Measurements from ENCODE around the gene PRPF8. TPM values are rescaled to one million over a fixed set of nuclear protein-coding genes. Genes with fewer than 3 reads are reported as not detected.

The PRPF8 gene
- total and polyA plus RNA-seq, 10 of the 15 experiments (the other 5 are each of a cell fraction or from before 2014, with no cell fraction given), result 77.2 to 337 (median 162) TPM

DNA sequence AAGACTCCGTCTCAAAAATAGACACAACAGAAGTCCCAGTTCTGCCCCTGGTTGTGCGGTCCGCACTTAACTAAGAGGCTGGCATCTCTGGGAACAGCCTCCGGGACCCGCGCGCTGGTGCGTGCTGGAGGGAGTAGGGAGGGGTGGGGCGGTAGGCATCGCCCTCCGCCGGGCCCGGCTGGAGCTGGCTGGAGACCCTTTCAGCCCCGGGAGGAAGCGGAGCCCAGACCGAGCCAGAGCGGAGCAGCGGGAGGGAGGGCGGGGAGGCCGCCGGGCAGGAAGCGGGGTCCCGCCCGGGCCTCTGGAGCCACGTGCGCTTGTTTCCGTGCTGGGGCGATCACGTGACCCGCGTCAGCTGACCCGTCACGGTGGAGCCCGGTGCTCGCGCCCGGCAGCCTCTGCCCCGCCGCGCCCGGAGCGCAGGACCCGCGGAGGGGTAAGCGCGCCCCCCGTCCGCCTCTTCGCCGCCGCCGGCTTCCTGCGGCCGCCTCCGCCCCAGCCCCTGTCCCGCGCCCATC lies 39.7 kb upstream of the PRPF8 start, which contains the start of gene WDR81 (continued):
- TF ChIP-seq, protein P1, sequence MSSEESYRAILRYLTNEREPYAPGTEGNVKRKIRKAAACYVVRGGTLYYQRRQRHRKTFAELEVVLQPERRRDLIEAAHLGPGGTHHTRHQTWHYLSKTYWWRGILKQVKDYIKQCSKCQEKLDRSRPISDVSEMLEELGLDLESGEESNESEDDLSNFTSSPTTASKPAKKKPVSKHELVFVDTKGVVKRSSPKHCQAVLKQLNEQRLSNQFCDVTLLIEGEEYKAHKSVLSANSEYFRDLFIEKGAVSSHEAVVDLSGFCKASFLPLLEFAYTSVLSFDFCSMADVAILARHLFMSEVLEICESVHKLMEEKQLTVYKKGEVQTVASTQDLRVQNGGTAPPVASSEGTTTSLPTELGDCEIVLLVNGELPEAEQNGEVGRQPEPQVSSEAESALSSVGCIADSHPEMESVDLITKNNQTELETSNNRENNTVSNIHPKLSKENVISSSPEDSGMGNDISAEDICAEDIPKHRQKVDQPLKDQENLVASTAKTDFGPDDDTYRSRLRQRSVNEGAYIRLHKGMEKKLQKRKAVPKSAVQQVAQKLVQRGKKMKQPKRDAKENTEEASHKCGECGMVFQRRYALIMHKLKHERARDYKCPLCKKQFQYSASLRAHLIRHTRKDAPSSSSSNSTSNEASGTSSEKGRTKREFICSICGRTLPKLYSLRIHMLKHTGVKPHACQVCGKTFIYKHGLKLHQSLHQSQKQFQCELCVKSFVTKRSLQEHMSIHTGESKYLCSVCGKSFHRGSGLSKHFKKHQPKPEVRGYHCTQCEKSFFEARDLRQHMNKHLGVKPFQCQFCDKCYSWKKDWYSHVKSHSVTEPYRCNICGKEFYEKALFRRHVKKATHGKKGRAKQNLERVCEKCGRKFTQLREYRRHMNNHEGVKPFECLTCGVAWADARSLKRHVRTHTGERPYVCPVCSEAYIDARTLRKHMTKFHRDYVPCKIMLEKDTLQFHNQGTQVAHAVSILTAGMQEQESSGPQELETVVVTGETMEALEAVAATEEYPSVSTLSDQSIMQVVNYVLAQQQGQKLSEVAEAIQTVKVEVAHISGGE (CRISPR knock-in tag; IDR thresholded peaks at IDR 0.05), result peak; percentile 65
- TF ChIP-seq CBX3 (IDR thresholded peaks at IDR 0.05; ENCODE audit: borderline replicate concordance, low read depth), result no peak
- TF ChIP-seq NFYA (IDR thresholded peaks at IDR 0.05; ENCODE audit: borderline replicate concordance, low read depth, low read length), result no peak
- TF ChIP-seq, protein P2, sequence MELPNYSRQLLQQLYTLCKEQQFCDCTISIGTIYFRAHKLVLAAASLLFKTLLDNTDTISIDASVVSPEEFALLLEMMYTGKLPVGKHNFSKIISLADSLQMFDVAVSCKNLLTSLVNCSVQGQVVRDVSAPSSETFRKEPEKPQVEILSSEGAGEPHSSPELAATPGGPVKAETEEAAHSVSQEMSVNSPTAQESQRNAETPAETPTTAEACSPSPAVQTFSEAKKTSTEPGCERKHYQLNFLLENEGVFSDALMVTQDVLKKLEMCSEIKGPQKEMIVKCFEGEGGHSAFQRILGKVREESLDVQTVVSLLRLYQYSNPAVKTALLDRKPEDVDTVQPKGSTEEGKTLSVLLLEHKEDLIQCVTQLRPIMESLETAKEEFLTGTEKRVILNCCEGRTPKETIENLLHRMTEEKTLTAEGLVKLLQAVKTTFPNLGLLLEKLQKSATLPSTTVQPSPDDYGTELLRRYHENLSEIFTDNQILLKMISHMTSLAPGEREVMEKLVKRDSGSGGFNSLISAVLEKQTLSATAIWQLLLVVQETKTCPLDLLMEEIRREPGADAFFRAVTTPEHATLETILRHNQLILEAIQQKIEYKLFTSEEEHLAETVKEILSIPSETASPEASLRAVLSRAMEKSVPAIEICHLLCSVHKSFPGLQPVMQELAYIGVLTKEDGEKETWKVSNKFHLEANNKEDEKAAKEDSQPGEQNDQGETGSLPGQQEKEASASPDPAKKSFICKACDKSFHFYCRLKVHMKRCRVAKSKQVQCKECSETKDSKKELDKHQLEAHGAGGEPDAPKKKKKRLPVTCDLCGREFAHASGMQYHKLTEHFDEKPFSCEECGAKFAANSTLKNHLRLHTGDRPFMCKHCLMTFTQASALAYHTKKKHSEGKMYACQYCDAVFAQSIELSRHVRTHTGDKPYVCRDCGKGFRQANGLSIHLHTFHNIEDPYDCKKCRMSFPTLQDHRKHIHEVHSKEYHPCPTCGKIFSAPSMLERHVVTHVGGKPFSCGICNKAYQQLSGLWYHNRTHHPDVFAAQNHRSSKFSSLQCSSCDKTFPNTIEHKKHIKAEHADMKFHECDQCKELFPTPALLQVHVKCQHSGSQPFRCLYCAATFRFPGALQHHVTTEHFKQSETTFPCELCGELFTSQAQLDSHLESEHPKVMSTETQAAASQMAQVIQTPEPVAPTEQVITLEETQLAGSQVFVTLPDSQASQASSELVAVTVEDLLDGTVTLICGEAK (IDR thresholded peaks at IDR 0.05; ENCODE audit: borderline replicate concordance), result no peak
- TF ChIP-seq, protein P3, sequence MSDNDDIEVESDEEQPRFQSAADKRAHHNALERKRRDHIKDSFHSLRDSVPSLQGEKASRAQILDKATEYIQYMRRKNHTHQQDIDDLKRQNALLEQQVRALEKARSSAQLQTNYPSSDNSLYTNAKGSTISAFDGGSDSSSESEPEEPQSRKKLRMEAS (IDR thresholded peaks at IDR 0.05; ENCODE audit: low read depth, low read length), result peak; percentile 98
- 0 out of 3 replicates have a peak, but pooled peaks of 1 of the 2 experiments have one; percentile 26 for TF ChIP-seq EGR1 (IDR thresholded peaks at IDR 0.05; ENCODE audit: borderline replicate concordance in 1 of 2, low read depth in 2 of 2, low read length in 2 of 2)
- TF ChIP-seq TAF1 (IDR thresholded peaks at IDR 0.05; ENCODE audit: borderline replicate concordance, low read depth, low read length), result 0 out of 2 replicates have a peak, but pooled peaks have one; percentile 15
- TF ChIP-seq RUNX3 (IDR thresholded peaks at IDR 0.05; ENCODE audit: low read length), result 0 out of 2 replicates have a peak, but pooled peaks have one; percentile 12
- no peak for TF ChIP-seq CREM (IDR thresholded peaks at IDR 0.05; ENCODE audit: low read depth)
- no peak for TF ChIP-seq RCOR1 (conservative IDR thresholded peaks at IDR 0.05; ENCODE audit: low read depth, low read length)
- TF ChIP-seq, protein P4, sequence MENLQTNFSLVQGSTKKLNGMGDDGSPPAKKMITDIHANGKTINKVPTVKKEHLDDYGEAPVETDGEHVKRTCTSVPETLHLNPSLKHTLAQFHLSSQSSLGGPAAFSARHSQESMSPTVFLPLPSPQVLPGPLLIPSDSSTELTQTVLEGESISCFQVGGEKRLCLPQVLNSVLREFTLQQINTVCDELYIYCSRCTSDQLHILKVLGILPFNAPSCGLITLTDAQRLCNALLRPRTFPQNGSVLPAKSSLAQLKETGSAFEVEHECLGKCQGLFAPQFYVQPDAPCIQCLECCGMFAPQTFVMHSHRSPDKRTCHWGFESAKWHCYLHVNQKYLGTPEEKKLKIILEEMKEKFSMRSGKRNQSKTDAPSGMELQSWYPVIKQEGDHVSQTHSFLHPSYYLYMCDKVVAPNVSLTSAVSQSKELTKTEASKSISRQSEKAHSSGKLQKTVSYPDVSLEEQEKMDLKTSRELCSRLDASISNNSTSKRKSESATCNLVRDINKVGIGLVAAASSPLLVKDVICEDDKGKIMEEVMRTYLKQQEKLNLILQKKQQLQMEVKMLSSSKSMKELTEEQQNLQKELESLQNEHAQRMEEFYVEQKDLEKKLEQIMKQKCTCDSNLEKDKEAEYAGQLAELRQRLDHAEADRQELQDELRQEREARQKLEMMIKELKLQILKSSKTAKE (IDR thresholded peaks at IDR 0.05; ENCODE audit: low read depth, poor library complexity, severe bottlenecking), result no peak
- TF ChIP-seq RELA (IDR thresholded peaks at IDR 0.05; ENCODE audit: borderline replicate concordance, partially characterized antibody), result peak; percentile 26
- no peak for TF ChIP-seq NRF1 (conservative IDR thresholded peaks at IDR 0.05; ENCODE audit: low read depth, low read length)
- TF ChIP-seq ESRRA (IDR thresholded peaks at IDR 0.05; ENCODE audit: low read length), result no peak
- TF ChIP-seq BCL3 (IDR thresholded peaks at IDR 0.05; ENCODE audit: borderline replicate concordance, insufficient read depth, low read depth, low read length, poor library complexity, severe bottlenecking), result peak; percentile 43
- no peak for TF ChIP-seq ZNF24 (IDR thresholded peaks at IDR 0.05)
- TF ChIP-seq KLF5 (IDR thresholded peaks at IDR 0.05; ENCODE audit: partially characterized antibody), result no peak
- TF ChIP-seq SMC3 (IDR thresholded peaks at IDR 0.05; ENCODE audit: borderline replicate concordance, low read length), result no peak
- no peak for TF ChIP-seq PAX8 (IDR thresholded peaks at IDR 0.05)
